HL-60/S4 treated with retinoic acid at 250 ng/mL for 4 days and 3 days (cell line): ENCODE measurements around the gene SEMA3A.

Source experiments
- in situ Hi-C: fragments of 300-500 bp; cut with MboI; formaldehyde crosslinking; loops from 2 replicates; pipeline ENCODE4 v1.7.0; 2022; ENCODE audit warnings: low sequenced_read_pairs

The SEMA3A gene

DNA sequence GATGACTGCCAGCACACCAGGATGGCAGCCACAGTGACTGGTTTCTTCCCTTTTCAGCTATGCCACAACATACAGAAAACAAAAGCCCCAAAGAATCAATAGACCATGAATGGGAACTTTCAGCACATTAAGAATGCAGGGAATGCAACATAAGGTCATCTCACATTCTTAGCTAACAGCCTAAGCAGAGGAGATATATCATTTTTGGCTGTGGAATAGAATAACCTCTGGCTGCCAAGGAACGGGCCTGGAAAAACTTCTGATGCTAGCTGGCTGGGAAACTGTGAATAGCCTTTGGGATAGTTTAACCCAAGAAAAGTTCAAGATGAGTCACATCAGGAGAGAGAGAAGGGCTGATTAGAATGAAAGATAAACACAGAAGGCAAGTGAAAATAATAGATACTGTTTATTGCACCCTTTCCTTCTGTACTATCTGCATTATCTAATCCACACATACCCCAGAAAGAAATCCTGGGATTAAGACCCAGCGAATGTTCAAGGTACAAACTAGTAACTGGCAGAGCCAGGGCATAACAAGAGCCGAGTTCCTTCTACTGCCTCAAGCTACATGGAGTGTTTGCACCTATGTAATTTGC, 169.2 kb downstream of the SEMA3A start:
- in situ Hi-C loops = no loop called here

- in situ Hi-C loops = no loop called here
Measured at GRCh38 chr7:84022684-84023308, 171.8 kb downstream of the SEMA3A start.

DNA sequence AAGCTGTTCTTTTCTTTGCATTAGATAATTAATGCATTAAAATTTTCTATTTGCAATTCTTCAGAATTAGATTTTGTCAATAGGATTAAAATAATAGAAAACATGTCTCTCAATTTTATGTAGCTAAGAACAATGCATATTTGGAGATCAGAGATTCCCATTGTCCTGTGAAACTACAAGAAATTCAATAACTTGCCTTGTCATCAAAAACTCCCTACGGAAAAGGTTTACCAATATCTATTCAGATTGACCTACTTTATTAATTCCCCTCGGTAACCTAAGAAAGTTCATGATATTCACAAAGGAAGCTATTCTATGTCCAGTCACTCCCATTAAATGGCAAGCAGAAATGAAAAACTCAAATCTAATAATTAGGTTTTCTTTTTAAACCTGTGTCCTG, 172.6 kb downstream of the SEMA3A start:
- in situ Hi-C loops = no loop called here

DNA sequence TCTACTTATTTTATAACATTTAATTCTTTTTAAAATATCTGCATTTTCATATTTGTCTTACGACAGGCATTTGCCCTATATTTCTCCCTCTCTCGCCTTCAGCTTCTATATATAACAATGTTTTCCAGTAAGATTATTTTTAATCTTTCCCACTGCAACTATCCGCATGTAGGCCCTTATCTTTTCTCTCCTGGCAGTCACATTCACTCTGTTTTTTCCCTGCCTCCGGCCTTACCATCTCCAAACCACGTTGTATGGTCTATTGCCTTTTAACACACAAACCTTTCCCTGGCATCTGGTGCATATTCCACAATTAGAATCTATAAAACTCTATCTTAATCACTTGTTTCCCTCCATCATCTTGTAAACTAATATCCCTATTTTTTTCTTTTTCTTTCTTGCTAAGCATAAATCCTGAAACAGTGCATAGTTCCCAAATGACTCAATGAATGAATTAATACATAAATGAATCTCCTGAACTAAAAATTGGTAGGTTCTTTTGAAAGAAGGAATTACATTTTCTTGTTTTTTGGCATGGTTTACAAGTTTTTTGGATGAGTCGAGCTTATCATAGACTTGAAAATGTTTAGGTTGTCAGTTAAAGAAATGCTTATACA, 173.2 kb downstream of the SEMA3A start:
- in situ Hi-C loops = no loop called here

DNA sequence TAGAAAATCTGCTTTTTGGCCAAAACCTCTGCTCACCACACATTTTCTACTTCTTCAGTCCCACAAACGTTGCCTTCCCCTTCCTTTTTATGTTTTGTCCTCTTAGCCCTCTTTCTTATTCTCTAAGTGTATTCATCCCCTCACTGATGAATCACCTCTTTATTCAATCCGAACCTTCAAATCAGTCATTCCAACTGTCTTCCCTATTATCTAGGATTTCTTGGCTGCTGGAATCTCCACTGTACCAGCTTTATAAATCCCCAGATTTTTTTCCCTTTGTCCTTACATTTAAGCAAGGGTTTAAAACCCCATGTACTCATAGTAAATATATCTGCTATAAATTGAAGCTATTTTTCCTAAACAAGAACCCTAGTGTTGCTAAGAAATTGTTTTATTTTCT, 176.9 kb downstream of the SEMA3A start:
- in situ Hi-C loops = no loop called here

DNA sequence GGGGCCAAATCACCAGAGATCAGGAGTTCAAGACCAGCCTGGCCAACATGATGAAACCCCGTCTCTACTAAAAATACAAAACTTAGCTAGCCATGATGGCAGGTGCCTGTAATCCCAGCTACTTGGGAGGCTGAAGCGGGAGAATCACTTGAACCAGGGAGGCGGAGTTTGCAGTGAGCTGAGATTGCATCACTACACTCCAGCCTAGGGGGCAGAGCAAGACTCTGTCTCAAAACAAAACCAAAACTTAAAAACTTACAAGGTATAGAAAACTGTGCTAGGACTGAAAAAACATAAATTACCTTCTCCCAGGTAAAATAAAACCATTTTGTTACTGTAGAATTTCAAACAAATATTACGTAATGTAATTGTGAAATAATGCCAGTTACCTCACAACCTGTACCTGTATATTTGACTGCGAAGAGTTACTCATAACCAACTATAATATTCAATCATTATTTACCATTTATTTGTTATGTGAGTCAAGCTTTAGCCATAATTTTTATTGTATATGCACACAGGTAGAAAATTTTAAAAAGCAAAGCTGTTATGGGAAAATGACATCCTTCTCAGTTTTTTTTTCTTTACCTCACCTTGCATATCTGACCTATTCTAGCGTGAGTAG, 180.9 kb downstream of the SEMA3A start:
- in situ Hi-C loops = no loop called here

DNA sequence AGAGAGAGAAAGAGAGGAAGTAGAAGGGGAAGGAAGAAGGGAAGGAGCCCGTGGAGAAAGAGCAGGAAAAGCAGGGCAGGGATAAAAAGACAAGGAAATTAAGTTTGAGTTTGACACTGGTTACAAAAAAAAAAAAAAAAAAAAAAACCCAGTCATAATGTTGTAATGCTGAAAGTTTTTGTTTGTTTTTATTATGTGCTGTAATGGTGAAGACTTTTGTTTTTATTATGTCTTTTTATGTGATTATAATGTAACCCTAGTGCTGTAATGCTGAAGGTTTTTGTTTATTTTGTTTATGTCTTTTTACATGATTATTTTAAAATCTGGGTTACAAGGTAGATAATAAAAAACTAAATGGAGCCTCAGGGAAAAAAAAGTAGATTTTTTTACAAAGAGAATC, 184.8 kb downstream of the SEMA3A start:
- in situ Hi-C loops = no loop called here

DNA sequence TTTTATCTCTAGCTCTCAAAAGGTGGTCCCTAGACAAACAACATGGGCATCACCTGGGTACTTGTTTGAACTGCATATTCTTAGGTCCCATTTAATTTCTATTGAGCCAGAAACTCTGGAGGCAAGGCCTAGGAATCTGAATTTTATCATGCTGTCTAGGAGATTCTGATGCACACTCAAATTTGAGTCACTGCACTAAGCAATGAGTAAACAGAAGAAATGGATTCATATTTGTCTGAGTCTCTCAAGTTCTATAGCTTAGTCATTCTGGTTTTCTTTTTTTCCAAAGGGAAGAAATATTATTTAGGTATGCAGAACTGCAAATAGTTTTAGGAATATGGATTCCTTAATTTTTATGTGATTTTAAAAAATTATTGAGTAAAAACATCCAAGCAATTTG, 185.5 kb downstream of the SEMA3A start:
- in situ Hi-C loops = no loop called here

GRCh38 chr7:84003191-84003590, 191.4 kb downstream of the SEMA3A start:
- in situ Hi-C loops = no loop called here

- in situ Hi-C loops = no loop called here
Measured at GRCh38 chr7:84002348-84002747, 192.2 kb downstream of the SEMA3A start.

DNA sequence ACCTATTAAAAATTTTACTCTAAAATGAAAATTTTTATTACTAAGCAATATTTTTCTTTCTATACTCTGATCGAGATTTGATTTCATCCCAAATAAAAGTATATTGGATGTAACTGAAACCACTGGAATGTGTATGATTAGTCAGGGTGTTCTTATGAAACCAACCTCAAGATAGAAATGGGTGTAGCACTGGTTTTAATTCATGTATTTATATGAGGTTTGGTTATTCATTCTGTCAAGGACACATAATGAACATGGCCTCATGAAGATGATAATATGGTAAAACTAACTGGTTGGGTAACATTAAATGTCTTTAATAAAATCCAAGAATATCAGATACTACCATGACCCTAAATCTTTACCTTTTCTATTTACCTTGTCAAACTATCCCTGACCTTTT, 197.7 kb downstream of the SEMA3A start:
- in situ Hi-C loops = no loop called here

GRCh38 chr7:83987764-83988163, 206.8 kb downstream of the SEMA3A start:
- in situ Hi-C loops = no loop called here

DNA sequence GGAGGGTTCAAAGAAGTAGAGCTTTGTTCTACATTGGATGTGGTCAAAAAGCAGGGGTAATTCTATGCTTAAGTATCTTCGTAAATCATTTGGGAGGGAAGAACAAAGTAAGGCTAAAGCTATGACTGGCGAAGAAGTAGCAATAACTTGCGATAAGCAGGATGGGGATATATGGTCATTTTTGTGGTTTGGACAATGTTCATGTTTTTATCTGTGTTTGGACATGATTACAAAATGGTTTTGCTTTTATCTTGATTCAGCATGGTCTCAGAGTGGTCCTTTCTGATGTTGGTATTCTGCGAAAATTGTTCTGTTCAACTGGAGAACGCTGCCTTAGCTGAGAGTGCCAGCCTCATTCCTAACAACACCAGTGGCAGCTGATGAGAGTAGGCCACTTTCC, 208.8 kb downstream of the SEMA3A start:
- in situ Hi-C loops = no loop called here

DNA sequence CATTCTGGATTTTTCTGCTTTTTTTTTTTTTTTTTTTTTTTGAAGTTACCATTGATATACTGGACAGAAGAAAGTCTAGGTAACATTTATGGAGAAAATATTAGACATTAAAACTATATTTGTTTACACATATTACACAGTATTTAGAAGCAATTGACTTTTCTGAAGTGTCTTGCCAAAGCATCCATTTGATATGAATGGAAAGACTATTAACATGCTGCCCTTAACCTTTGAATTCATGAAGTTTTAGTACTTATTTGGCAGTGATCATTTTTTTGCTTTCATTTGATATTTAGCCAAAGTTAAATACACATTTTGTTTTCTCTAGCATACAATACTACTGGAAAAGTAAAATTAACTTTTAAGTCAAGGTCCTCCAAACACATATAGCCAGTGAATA, 210.0 kb downstream of the SEMA3A start:
- in situ Hi-C loops = no loop called here

DNA sequence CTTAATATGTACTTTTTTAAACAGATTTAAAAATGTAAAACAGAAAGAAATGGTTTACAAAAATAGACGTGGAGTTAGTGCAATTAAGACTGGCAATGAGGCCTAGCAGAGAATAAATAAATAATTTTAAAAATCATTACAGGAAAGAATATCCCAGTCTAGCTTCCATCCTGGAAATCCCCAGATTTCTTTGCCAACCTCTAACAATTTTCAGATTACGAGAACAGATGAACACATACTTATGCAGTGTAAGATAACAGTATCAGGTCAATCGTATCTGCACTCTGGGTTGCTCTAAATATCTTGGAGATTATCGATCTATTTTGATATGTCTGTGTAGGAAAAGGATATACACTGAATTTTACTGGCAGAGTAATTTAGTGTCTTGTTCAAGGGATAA, 210.5 kb downstream of the SEMA3A start:
- in situ Hi-C loops = no loop called here

- in situ Hi-C loops = no loop called here
Measured at GRCh38 chr7:83983606-83984005, 211.0 kb downstream of the SEMA3A start.

DNA sequence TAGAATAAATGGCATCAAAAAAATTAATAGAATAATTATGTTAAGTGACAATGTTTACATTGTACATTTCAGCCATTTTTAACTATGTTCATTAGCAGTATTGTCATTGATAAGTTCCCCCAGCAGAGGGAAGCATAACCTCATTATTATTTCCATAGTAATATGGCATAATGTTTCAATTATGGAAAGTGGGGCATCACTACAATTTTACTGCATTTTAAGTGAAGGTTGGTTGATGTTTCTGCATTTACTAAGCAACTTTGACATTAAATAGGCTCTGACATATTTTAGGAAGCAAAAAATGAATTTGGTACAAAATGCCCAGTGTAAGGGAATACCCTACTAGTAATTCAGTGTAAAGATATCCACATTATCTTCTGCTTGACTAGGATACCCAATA, 218.3 kb downstream of the SEMA3A start:
- in situ Hi-C loops = loop anchor here (10.0 kb wide), 1 partner anchor 1048 kb away; no protein-coding TSS in a partner anchor

DNA sequence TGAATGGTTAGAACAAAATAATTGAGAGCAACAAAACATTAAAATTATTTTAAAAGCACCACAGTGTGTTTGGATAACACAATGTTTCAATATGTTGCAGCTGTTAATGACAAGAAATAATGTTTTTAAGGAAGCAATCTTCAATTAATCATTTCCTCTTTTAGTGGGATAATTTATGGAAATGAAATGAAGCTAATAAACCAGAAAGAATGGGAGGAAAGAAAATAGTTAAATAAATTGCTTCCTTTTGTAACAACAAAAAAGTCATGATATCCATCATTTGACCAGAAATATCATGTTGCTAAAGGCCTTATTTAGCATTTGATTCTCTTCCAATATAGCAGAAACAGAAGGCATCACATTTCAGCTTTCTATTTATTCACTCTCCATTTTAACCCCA, 224.5 kb downstream of the SEMA3A start:
- in situ Hi-C loops = loop anchor here (10.0 kb wide), 1 partner anchor 1055 kb away; no protein-coding TSS in a partner anchor

DNA sequence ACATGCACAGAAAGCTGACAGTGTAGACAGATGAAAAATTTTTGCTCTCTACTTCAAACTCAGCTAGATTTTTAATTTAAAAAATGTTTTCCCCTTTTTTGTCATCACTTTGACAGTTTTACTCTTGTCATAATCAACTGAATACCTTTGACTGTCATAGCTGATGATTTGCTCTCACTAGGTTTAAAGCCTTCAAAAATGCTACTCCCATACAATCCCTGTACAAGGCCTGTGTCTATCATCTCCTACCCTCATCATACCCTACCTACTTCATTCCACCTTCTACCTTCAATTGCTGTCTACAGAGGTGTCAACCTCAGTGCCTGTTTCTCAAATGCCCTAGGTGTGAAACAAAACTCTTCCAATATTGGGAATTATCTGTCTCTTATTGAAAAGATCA, 230.3 kb downstream of the SEMA3A start:
- in situ Hi-C loops = no loop called here

DNA sequence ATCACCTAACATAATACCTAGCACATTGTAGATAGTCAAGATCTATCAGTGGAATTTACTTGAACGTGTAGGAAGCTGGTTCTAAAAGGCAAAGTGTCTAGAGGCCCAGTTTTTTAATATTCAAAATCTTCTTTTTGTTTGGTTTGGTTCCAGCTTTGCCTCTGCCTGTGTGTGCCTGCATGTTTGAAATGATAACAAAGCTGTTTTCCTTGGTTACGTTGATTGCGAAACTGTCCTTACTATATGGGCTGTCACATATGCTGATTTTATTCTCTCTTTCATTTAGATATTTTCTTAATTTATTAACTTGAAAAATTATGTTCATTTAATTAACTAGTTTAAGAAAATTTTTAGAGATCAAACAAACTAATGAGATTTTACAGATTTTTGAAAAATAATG, 237.3 kb downstream of the SEMA3A start:
- in situ Hi-C loops = no loop called here

- in situ Hi-C loops = no loop called here
Measured at GRCh38 chr7:83956104-83956503, 238.5 kb downstream of the SEMA3A start.

- in situ Hi-C loops = no loop called here
Measured at GRCh38 chr7:83952236-83952635, 242.4 kb downstream of the SEMA3A start.
